H9 (cell line): ENCODE data around the gene SNED1. TPM values are rescaled to one million over a fixed set of nuclear protein-coding genes. Genes with fewer than 3 reads are reported as not detected.

Source experiments
- DNase-seq: peaks from one replicate; pipeline ENCODE4 v3.0.0-alpha.2; 2017
- H2AFZ ChIP-seq: one replicate; pipeline ENCODE4 v1.6.1; 2013; ENCODE audit warnings: mild to moderate bottlenecking, low read length, control low read depth, moderate library complexity
- H2AK5ac ChIP-seq: 2 replicates; pipeline ENCODE4 v1.6.1; 2013; ENCODE audit warnings: low read length, control low read depth, mixed read lengths; ENCODE audit not compliant: insufficient read length
- H2BK120ac ChIP-seq: one replicate; pipeline ENCODE4 v1.6.1; 2013; ENCODE audit warnings: low read depth, mild to moderate bottlenecking, low read length, control low read depth, inconsistent platforms; ENCODE audit not compliant: poor library complexity, severe bottlenecking
- H2BK12ac ChIP-seq: 2 replicates; pipeline ENCODE4 v1.6.1; 2013; ENCODE audit warnings: low read length, control low read depth, mixed read lengths, low read depth; ENCODE audit not compliant: insufficient read length
- H2BK15ac ChIP-seq: 2 replicates; pipeline ENCODE4 v1.6.1; 2013; ENCODE audit warnings: low read depth, low read length, control low read depth
- H2BK20ac ChIP-seq: one replicate; pipeline ENCODE4 v1.6.1; 2013; ENCODE audit warnings: low read depth, mild to moderate bottlenecking, low read length, control low read depth, inconsistent platforms; ENCODE audit not compliant: poor library complexity, severe bottlenecking
- H2BK5ac ChIP-seq: 2 replicates; pipeline ENCODE4 v1.6.1; 2013; ENCODE audit warnings: low read length, control low read depth, mixed read lengths; ENCODE audit not compliant: insufficient read length
- H3K14ac ChIP-seq: 2 replicates; pipeline ENCODE4 v1.6.1; 2013; ENCODE audit warnings: low read length, control low read depth; ENCODE audit not compliant: insufficient read depth
- H3K18ac ChIP-seq: 2 replicates; pipeline ENCODE4 v1.6.1; 2013; ENCODE audit warnings: low read depth, mild to moderate bottlenecking, mixed read lengths, low read length, control low read depth; ENCODE audit not compliant: insufficient read length
- H3K23ac ChIP-seq: 2 replicates; pipeline ENCODE4 v1.6.1; 2013; ENCODE audit warnings: low read length, control low read depth, mixed read lengths, low read depth; ENCODE audit not compliant: insufficient read length
- H3K23me2 ChIP-seq: 2 replicates; pipeline ENCODE4 v1.6.1; 2013; ENCODE audit warnings: low read depth, mild to moderate bottlenecking, mixed read lengths, low read length, control low read depth; ENCODE audit not compliant: insufficient read length, poor library complexity, severe bottlenecking
- H3K27ac ChIP-seq: 2 replicates; pipeline ENCODE4 v1.5.1; 2013; ENCODE audit warnings: low read length, control low read depth, mixed read lengths, low read depth; ENCODE audit not compliant: insufficient read length
- H3K27me3 ChIP-seq: 2 replicates; pipeline ENCODE4 v1.6.1; 2013; ENCODE audit warnings: low read length, control low read depth, inconsistent platforms; ENCODE audit not compliant: insufficient read depth
- H3K4ac ChIP-seq: 2 replicates; pipeline ENCODE4 v1.6.1; 2013; ENCODE audit warnings: low read depth, mild to moderate bottlenecking, control low read depth, inconsistent platforms, low read length, moderate library complexity
- H3K4me1 ChIP-seq: 2 replicates; pipeline ENCODE4 v1.6.1; 2013; ENCODE audit warnings: low read length, control low read depth, inconsistent platforms; ENCODE audit not compliant: insufficient read depth
- H3K4me2 ChIP-seq: 2 replicates; pipeline ENCODE4 v1.6.1; 2013; ENCODE audit warnings: low read length, control low read depth, mixed read lengths; ENCODE audit not compliant: insufficient read length, insufficient read depth
- H3K56ac ChIP-seq: 2 replicates; pipeline ENCODE4 v1.6.1; 2013; ENCODE audit warnings: low read depth, mild to moderate bottlenecking, mixed read lengths, low read length, control low read depth; ENCODE audit not compliant: insufficient read length
- H3K79me1 ChIP-seq: 2 replicates; pipeline ENCODE4 v1.6.1; 2013; ENCODE audit warnings: low read depth, mild to moderate bottlenecking, moderate library complexity, low read length, control low read depth, inconsistent platforms; ENCODE audit not compliant: insufficient read depth, poor library complexity, severe bottlenecking
- H3K79me2 ChIP-seq: 2 replicates; pipeline ENCODE4 v1.6.1; 2013; ENCODE audit warnings: low read length, control low read depth, inconsistent platforms; ENCODE audit not compliant: insufficient read depth
- H3K9ac ChIP-seq: 2 replicates; pipeline ENCODE4 v1.6.1; 2013; ENCODE audit warnings: low read length, control low read depth, mixed read lengths; ENCODE audit not compliant: insufficient read length; ENCODE audit errors: extremely low read depth
- H3K9me3 ChIP-seq: one replicate; pipeline ENCODE4 v1.6.1; 2013; ENCODE audit warnings: low read depth, low read length, inconsistent platforms; ENCODE audit not compliant: control insufficient read depth
- H3T11ph ChIP-seq: one replicate; pipeline ENCODE4 v1.6.1; 2013; ENCODE audit warnings: mild to moderate bottlenecking, low read length, control low read depth, inconsistent platforms
- H4K20me1 ChIP-seq: one replicate; pipeline ENCODE4 v1.6.1; 2013; ENCODE audit not compliant: control insufficient read depth, insufficient read length, insufficient read depth
- H4K5ac ChIP-seq: 2 replicates; pipeline ENCODE4 v1.6.1; 2013; ENCODE audit warnings: low read depth, mild to moderate bottlenecking, mixed read lengths, low read length, control low read depth; ENCODE audit not compliant: insufficient read length
- H4K8ac ChIP-seq: replicated peaks from 2 replicates; pipeline ENCODE4 v1.6.1; 2013; ENCODE audit warnings: low read length, control low read depth, mixed read lengths, low read depth; ENCODE audit not compliant: insufficient read length
- H4K91ac ChIP-seq: 2 replicates; pipeline ENCODE4 v1.6.1; 2013; ENCODE audit warnings: low read depth, mild to moderate bottlenecking, moderate library complexity, mixed read lengths, low read length, control low read depth; ENCODE audit not compliant: insufficient read length
- H3K27ac Mint-ChIP-seq, 3 experiments: 2 replicates in 2 of 3; 3 replicates in 1 of 3; pipeline ENCODE4 v1.8.0; 2020 to 2021; ENCODE audit warnings: mixed read lengths in 3 of 3, mild to moderate bottlenecking in 1 of 3, moderate library complexity in 1 of 3
- H3K27me3 Mint-ChIP-seq: 2 replicates; pipeline ENCODE4 v1.8.0; 2021; ENCODE audit warnings: low read depth, mild to moderate bottlenecking, moderate library complexity, mixed read lengths
- H3K36me3 Mint-ChIP-seq, 3 experiments: 2 replicates in 2 of 3; 3 replicates in 1 of 3; pipeline ENCODE4 v1.8.0; 2020 to 2021; ENCODE audit warnings: low read depth in 3 of 3, mixed read lengths in 3 of 3; ENCODE audit not compliant: insufficient read depth in 1 of 3
- H3K4me1 Mint-ChIP-seq, 2 experiments: 2 replicates each; pipeline ENCODE4 v1.8.0; 2020; ENCODE audit warnings: mixed read lengths in 2 of 2
- H3K4me3 Mint-ChIP-seq, 2 experiments: 2 replicates in 1 of 2; 3 replicates in 1 of 2; pipeline ENCODE4 v1.8.0; 2020 to 2021; ENCODE audit warnings: mild to moderate bottlenecking in 2 of 2, mixed read lengths in 2 of 2, moderate library complexity in 1 of 2
- H3K9me3 Mint-ChIP-seq, 2 experiments: 2 replicates in 1 of 2; 3 replicates in 1 of 2; pipeline ENCODE4 v1.8.0; 2020; ENCODE audit warnings: mild to moderate bottlenecking in 2 of 2, mixed read lengths in 2 of 2, moderate library complexity in 1 of 2
- CTCF ChIP-seq: fragments of 200-600 bp; sonication (generic); conservative IDR thresholded peaks from 3 replicates; pipeline ENCODE4 v1.8.0; 2021; ENCODE audit warnings: antibody characterized with exemption, mild to moderate bottlenecking
- WGBS: extraction: QIAGEN DNeasy Blood & Tissue Kit; methylation state at CpG from one replicate; pipeline ENCODE4 v1.1.7; 2013; ENCODE audit warnings: missing lambda C conversion rate, low lambda C conversion rate, mixed read lengths; ENCODE audit not compliant: insufficient read length; ENCODE audit errors: extremely low coverage; 5-methylcytosine and 5-hydroxymethylcytosine counted together
- total RNA-seq: library from RNA; stranded (reverse); gene quantifications from 2 replicates; pipeline ENCODE4 v1.2.1, GENCODE V29; 2021

The SNED1 gene
- total RNA-seq, 1 experiment from 2014 or later = 2.5 TPM

- Histone ChIP-seq H3T11ph (no peak overlapping the region), H2AK5ac (no peak overlapping the region), H3K9me3 (no peaks in the 10 kb centered on the region), H4K5ac (no peak overlapping the region), H3K18ac (no peak overlapping the region), H3K14ac (no peak overlapping the region), H2BK15ac (no peak overlapping the region), H2BK12ac (no peak overlapping the region), H3K27me3 (no peaks in the 10 kb centered on the region), H2BK120ac (no peak overlapping the region), H2BK20ac (no peak overlapping the region), H3K23ac (no peak overlapping the region), H3K23me2 (no peaks in the 10 kb centered on the region), H2AFZ (no peak overlapping the region), H3K9ac (no peak overlapping the region), H4K20me1 (no peaks in the 10 kb centered on the region), H3K4me2 (no peak overlapping the region), H3K56ac (no peak overlapping the region), H2BK5ac (no peak overlapping the region), H3K79me1 (no peaks in the 10 kb centered on the region), H3K79me2 (no peaks in the 10 kb centered on the region), H4K8ac (no peak overlapping the region), H4K91ac (no peak overlapping the region), H3K4ac (no peak overlapping the region), H3K4me1 (no peaks in the 10 kb centered on the region), H3K27ac (no peak overlapping the region)
- Mint-ChIP-seq H3K4me3 (no peak overlapping the region), H3K36me3 (peaks cover 13 to 53% (median 41%) of the 10 kb centered on the region in 3 experiments; a peak in 6 of 7 replicates), H3K4me1 (no peaks in the 10 kb centered on the region), H3K27ac (peak overlapping the region in 1 of 3 experiments; percentile 89; a peak in 1 of 7 replicates), H3K27me3 (no peaks in the 10 kb centered on the region), H3K9me3 (no peaks in the 10 kb centered on the region)
- no CpG with 5 or more reads among the region's 19 CpGs for WGBS
- TF ChIP-seq CTCF = no peak
- no peak for DNase-seq
Observed at GRCh38 chr2:241122376-241123002, 124.1 kb downstream of the SNED1 start.
